Sigmoid colon (tissue), 7 donors: Measurements from ENCODE around the gene TTLL8. TPM values are rescaled to one million over a fixed set of nuclear protein-coding genes. Genes with fewer than 3 reads are reported as not detected.

Source experiments
- DNase-seq: peaks from one replicate; pipeline ENCODE4 v3.0.0-alpha.2; 2019
- H3K27ac ChIP-seq, 4 donors: fragments of 200-600 bp; sonication (generic); one replicate each; pipeline ENCODE4 v1.5.1; 2016 to 2019; ENCODE audit warnings: mild to moderate bottlenecking in 1 of 4
- H3K27me3 ChIP-seq, 3 donors: fragments of 200-600 bp; sonication (generic); one replicate each; pipeline ENCODE4 v1.5.1; 2019; ENCODE audit warnings: mild to moderate bottlenecking in 1 of 3
- H3K36me3 ChIP-seq, 4 donors: fragments of 200-600 bp; sonication (generic); one replicate each; pipeline ENCODE4 v1.5.1; 2016 to 2019
- H3K4me1 ChIP-seq, 4 donors: fragments of 200-600 bp; sonication (generic); one replicate each; pipeline ENCODE4 v1.5.1; 2017 to 2019
- H3K4me3 ChIP-seq, 4 donors: fragments of 200-600 bp; sonication (generic); one replicate each; pipeline ENCODE4 v1.5.1; 2017 to 2019; ENCODE audit warnings: mild to moderate bottlenecking in 2 of 4, moderate library complexity in 1 of 4
- H3K9me3 ChIP-seq, 4 donors: fragments of 200-600 bp in 3 of 4; sonication (generic) in 3 of 4; one replicate each; pipeline versions ENCODE4 v1.5.1 to v1.6.1; 2013 to 2019
- CTCF ChIP-seq, 4 experiments: fragments of 450-650 bp in 3 of 4; fragments of 200-600 bp in 1 of 4; IDR thresholded peaks; one replicate each; pipeline ENCODE4 v1.5.1; 2016 to 2019; ENCODE audit warnings: antibody characterized with exemption in 4 of 4, mild to moderate bottlenecking in 3 of 4, moderate library complexity in 2 of 4
- EP300 ChIP-seq, 4 donors: sonication (generic); formaldehyde crosslinking; IDR thresholded peaks; one replicate each; pipeline ENCODE4 v1.6.1; 2017; ENCODE audit warnings: antibody characterized with exemption in 4 of 4
- POLR2A ChIP-seq, 2 donors: fragments of 450-650 bp; IDR thresholded peaks; one replicate each; pipeline ENCODE4 v1.6.1; 2016; ENCODE audit warnings: antibody characterized with exemption in 2 of 2, mild to moderate bottlenecking in 2 of 2, moderate library complexity in 2 of 2
- POLR2AphosphoS5 ChIP-seq, 4 donors: sonication (generic); formaldehyde crosslinking; IDR thresholded peaks; one replicate each; pipeline ENCODE4 v1.6.1; 2017; ENCODE audit warnings: antibody characterized with exemption in 4 of 4
- WGBS, 2 donors: extraction: QIAGEN DNeasy Blood & Tissue Kit; methylation state at CpG; one replicate each; pipeline ENCODE4 v1.1.7; 2013; 5-methylcytosine and 5-hydroxymethylcytosine counted together
- intact Hi-C: fragments of 100-400 bp; cut with DNase I; formaldehyde crosslinking; loops from one replicate; pipeline ENCODE4 v1.15.1; 2023
- polyA plus RNA-seq, 3 donors: library from polyadenylated mRNA; stranded (reverse); fragments of 200-250 nt; gene quantifications; one replicate each; pipeline ENCODE4 v1.2.3, GENCODE V29; 2013
- total RNA-seq, 4 donors: library from RNA; depleted of rRNA; stranded (reverse); fragments of >200 nt; gene quantifications; one replicate each; pipeline ENCODE4 v1.1.0, GENCODE V29; 2016
- donor health status: healthy with polysubstance abuse.
- donor health status: Bipolar disorder and iron deficiency.
- donor health status: healthy.

The TTLL8 gene
- total and polyA plus RNA-seq, 7 donors = not detected

DNA sequence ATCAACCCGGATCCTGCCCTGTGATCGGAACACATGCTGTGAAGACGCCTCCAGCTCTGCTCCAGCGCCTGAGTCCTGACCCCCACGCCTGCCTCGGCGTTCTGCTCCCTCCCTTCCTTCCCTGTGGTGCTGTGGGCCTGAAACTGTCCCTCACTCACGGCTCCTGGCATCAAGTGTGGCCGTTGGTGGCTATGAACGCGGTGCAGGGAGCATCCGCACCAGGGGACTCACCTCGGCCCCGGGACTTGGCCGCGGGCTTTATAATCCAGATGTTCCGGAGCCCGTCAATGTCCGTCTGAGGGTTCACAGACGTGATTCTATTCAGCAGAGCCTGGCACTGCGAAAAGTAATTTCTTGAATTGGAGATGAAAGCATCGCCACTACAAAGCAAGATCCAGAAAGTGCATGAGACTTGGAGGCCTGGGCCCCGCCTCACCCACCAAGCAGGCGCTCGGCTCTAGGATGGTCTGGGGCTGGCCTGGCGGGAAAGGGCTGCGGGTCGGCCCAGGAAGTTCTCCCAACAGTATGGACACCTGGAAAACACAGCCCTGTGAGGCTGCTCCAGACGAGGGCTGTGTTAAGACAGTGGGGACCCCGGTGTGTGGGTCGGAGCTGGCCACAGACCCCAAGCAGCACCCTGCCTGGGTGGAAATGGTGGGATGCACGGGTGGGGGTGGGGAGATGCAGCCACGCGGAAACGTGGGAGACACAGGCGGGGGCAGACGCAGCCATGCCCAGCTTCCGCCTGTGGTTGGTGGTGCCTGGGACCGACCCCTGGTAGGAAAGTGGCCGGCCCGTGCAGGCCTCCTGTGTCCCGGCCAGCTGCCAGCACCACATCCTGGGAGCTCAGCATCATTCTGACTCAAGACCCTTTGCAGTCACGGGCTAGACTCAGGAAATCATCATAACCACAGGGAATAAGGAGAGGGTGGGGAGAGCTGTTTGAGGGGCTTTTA, 23.7 kb downstream of the TTLL8 start:
- intact Hi-C loops = loop anchor here (5.0 kb wide), 1 partner anchor 267 kb away; no protein-coding TSS in a partner anchor
- H3K27me3 ChIP-seq = peaks cover 0 to 30% (median 12%) of the 10 kb centered on the region in 3 donors
- 70 to 83% methylated on average over 43 of the region's 43 CpGs for WGBS, 2 donors

GRCh38 chr22:50032941-50033601, 25.0 kb downstream of the TTLL8 start:
- Histone ChIP-seq H3K27ac (no peak overlapping the region), H3K4me3 (no peak overlapping the region), H3K4me1 (peaks cover 0 to 9% (median 6%) of the 10 kb centered on the region in 4 donors), H3K36me3 (no peaks in the 10 kb centered on the region), H3K27me3 (peaks cover 0 to 34% (median 15%) of the 10 kb centered on the region in 3 donors), H3K9me3 (peaks cover 0 to 2% (median 0%) of the 10 kb centered on the region in 4 donors)
- intact Hi-C loops = loop anchor here (5.0 kb wide), 1 partner anchor 266 kb away; no protein-coding TSS in a partner anchor
- peak; percentile 52 for DNase-seq
- 85 to 91% methylated on average over 23 of the region's 23 CpGs for WGBS, 2 donors
- no peak for TF ChIP-seq EP300 (IDR thresholded peaks at IDR 0.05)
- TF ChIP-seq POLR2AphosphoS5 (IDR thresholded peaks at IDR 0.05) = no peak
- TF ChIP-seq CTCF (IDR thresholded peaks at IDR 0.05) = no peak

More for the DNA sequence above, 23.7 kb downstream of the TTLL8 start:
- peak; percentile 58 for DNase-seq
- no peak overlapping the region for H3K27ac ChIP-seq
- peaks cover 0 to 9% (median 6%) of the 10 kb centered on the region in 4 donors for H3K4me1 ChIP-seq
- H3K36me3 ChIP-seq = no peaks in the 10 kb centered on the region
- peaks cover 0 to 8% (median 5%) of the 10 kb centered on the region in 4 donors for H3K9me3 ChIP-seq
- TF ChIP-seq POLR2A (IDR thresholded peaks at IDR 0.05) = no peak
- TF ChIP-seq EP300 (IDR thresholded peaks at IDR 0.05) = no peak
- TF ChIP-seq CTCF (IDR thresholded peaks at IDR 0.05) = no peak
- TF ChIP-seq POLR2AphosphoS5 (IDR thresholded peaks at IDR 0.05) = no peak
- no peak overlapping the region for H3K4me3 ChIP-seq

- H3K27me3 ChIP-seq = peaks cover 0 to 42% (median 21%) of the 10 kb centered on the region in 3 donors
- no peak overlapping the region for H3K27ac ChIP-seq
- intact Hi-C loops = loop anchor here (5.0 kb wide), 1 partner anchor 265 kb away; no protein-coding TSS in a partner anchor
- no peaks in the 10 kb centered on the region for H3K36me3 ChIP-seq
- TF ChIP-seq CTCF (IDR thresholded peaks at IDR 0.05) (no peak), POLR2A (IDR thresholded peaks at IDR 0.05) (no peak), POLR2AphosphoS5 (IDR thresholded peaks at IDR 0.05) (no peak), EP300 (IDR thresholded peaks at IDR 0.05) (no peak)
- 67 to 78% methylated on average over 24 of the region's 24 CpGs for WGBS, 2 donors
- DNase-seq = peak; percentile 61
- peaks cover 0 to 9% (median 6%) of the 10 kb centered on the region in 4 donors for H3K4me1 ChIP-seq
- no peak overlapping the region for H3K4me3 ChIP-seq
- peaks cover 0 to 2% (median 0%) of the 10 kb centered on the region in 4 donors for H3K9me3 ChIP-seq
Measured at GRCh38 chr22:50032109-50032871, 25.8 kb downstream of the TTLL8 start.
